IMR-90 (cell line): ENCODE results near the gene MFGE8. TPM values are rescaled to one million over a fixed set of nuclear protein-coding genes. Genes with fewer than 3 reads are reported as not detected.

Experiments used
- ATAC-seq: fragments of 200-7000 bp; cut with Tn5 transposase; 2 replicates; pipeline ENCODE4 v1.9.1; 2020; ENCODE audit warnings: low read depth, mild to moderate bottlenecking, moderate library complexity
- BruUV-seq: library from RNA; stranded (reverse); fragments of 400-500 nt; replicated peaks from 2 replicates; lab custom pipeline; 2021; lab: Mats Ljungman, UMichigan
- CTCF ChIA-PET: fragments of 300-600 bp; formaldehyde crosslinking; extraction: SDS; loops from one replicate; lab custom pipeline; 2021; ENCODE audit warnings: antibody characterized with exemption; lab: Yijun Ruan, JAX
- POLR2A ChIA-PET: fragments of 300-600 bp; sonication (Branson Sonifier 250); formaldehyde crosslinking; loops from one replicate; lab custom pipeline; 2022; ENCODE audit warnings: antibody characterized with exemption; ENCODE audit not compliant: unreplicated experiment; lab: Charles Lee
- DNase-seq: peaks from one replicate; pipeline ENCODE4 v3.0.0; 2013
- H2AFZ ChIP-seq: replicated peaks from 2 replicates; pipeline ENCODE3; 2013; ENCODE audit warnings: low read length, mild to moderate bottlenecking; ENCODE audit not compliant: poor library complexity
- H2AK5ac ChIP-seq: 2 replicates; pipeline ENCODE4 v1.6.1; 2013; ENCODE audit warnings: low read depth, low read length, inconsistent platforms
- H2AK9ac ChIP-seq: replicated peaks from 2 replicates; pipeline ENCODE3; 2013; ENCODE audit warnings: mild to moderate bottlenecking, low read depth, low read length, moderate library complexity; ENCODE audit not compliant: poor library complexity
- H2BK120ac ChIP-seq: 2 replicates; pipeline ENCODE4 v1.6.1; 2013; ENCODE audit warnings: low read depth, low read length, inconsistent platforms
- H2BK15ac ChIP-seq: 3 replicates; pipeline ENCODE4 v1.6.1; 2013; ENCODE audit warnings: low read depth, low read length, inconsistent platforms
- H2BK20ac ChIP-seq: 2 replicates; pipeline ENCODE4 v1.6.1; 2013; ENCODE audit warnings: low read depth, mild to moderate bottlenecking, inconsistent platforms, low read length, moderate library complexity
- H2BK5ac ChIP-seq: 2 replicates; pipeline ENCODE4 v1.6.1; 2013; ENCODE audit warnings: mild to moderate bottlenecking, low read depth, low read length, inconsistent platforms; ENCODE audit not compliant: poor library complexity, severe bottlenecking
- H3K14ac ChIP-seq: replicated peaks from 2 replicates; pipeline ENCODE4 v1.6.1; 2013; ENCODE audit warnings: low read depth, low read length, inconsistent platforms
- H3K18ac ChIP-seq: 2 replicates; pipeline ENCODE4 v1.6.1; 2013; ENCODE audit warnings: low read depth, low read length, control low read depth
- H3K23ac ChIP-seq: 2 replicates; pipeline ENCODE4 v1.6.1; 2013; ENCODE audit warnings: low read depth, low read length, inconsistent platforms
- H3K27ac ChIP-seq: 2 replicates; pipeline ENCODE4 v1.5.1; 2013; ENCODE audit warnings: mild to moderate bottlenecking, control low read depth, low read length; ENCODE audit not compliant: insufficient read depth
- H3K27me3 ChIP-seq: 2 replicates; pipeline ENCODE4 v1.6.1; 2013; ENCODE audit warnings: low read length; ENCODE audit not compliant: control insufficient read depth, insufficient read depth
- H3K36me3 ChIP-seq: 2 replicates; pipeline ENCODE4 v1.6.1; 2013; ENCODE audit warnings: low read length, mixed read lengths; ENCODE audit not compliant: control insufficient read depth, insufficient read depth
- H3K4ac ChIP-seq: 2 replicates; pipeline ENCODE4 v1.6.1; 2013; ENCODE audit warnings: low read depth, low read length, inconsistent platforms
- H3K4me1 ChIP-seq: 2 replicates; pipeline ENCODE4 v1.6.1; 2013; ENCODE audit warnings: low read length, mixed read lengths; ENCODE audit not compliant: control insufficient read depth, insufficient read depth
- H3K4me2 ChIP-seq: 2 replicates; pipeline ENCODE4 v1.6.1; 2013; ENCODE audit warnings: low read depth, mild to moderate bottlenecking, control low read depth, low read length, moderate library complexity
- H3K4me3 ChIP-seq: 2 replicates; pipeline ENCODE4 v1.5.1; 2013; ENCODE audit warnings: low read depth, mild to moderate bottlenecking, control low read depth, low read length, moderate library complexity; ENCODE audit not compliant: insufficient read depth
- H3K56ac ChIP-seq: 2 replicates; pipeline ENCODE4 v1.6.1; 2013; ENCODE audit warnings: low read length, inconsistent platforms; ENCODE audit not compliant: insufficient read depth; ENCODE audit errors: extremely low read depth
- H3K79me1 ChIP-seq, 2 experiments: 2 replicates each; pipeline ENCODE4 v1.6.1; 2013; ENCODE audit warnings: low read length in 2 of 2, inconsistent platforms in 1 of 2, low read depth in 1 of 2
- H3K9ac ChIP-seq: 2 replicates; pipeline ENCODE4 v1.6.1; 2013; ENCODE audit warnings: low read depth, low read length, control low read depth
- H3K9me1 ChIP-seq: 2 replicates; pipeline ENCODE4 v1.6.1; 2013; ENCODE audit warnings: low read length, inconsistent platforms; ENCODE audit not compliant: insufficient read depth
- H3K9me3 ChIP-seq: 2 replicates; pipeline ENCODE4 v1.6.1; 2013; ENCODE audit warnings: low read length; ENCODE audit not compliant: control insufficient read depth, insufficient read depth
- H4K20me1 ChIP-seq: 2 replicates; pipeline ENCODE4 v1.6.1; 2013; ENCODE audit warnings: low read length, inconsistent platforms; ENCODE audit not compliant: insufficient read depth
- H4K5ac ChIP-seq: 2 replicates; pipeline ENCODE4 v1.6.1; 2013; ENCODE audit warnings: mild to moderate bottlenecking, low read depth, low read length, control low read depth
- H4K8ac ChIP-seq, 2 experiments: 2 replicates each; pipeline ENCODE4 v1.6.1; 2013; ENCODE audit warnings: low read depth in 2 of 2, low read length in 2 of 2, control low read depth in 1 of 2, inconsistent platforms in 1 of 2
- H4K91ac ChIP-seq: 2 replicates; pipeline ENCODE4 v1.6.1; 2013; ENCODE audit warnings: low read depth, low read length, inconsistent platforms; ENCODE audit not compliant: insufficient read depth
- RCOR1 ChIP-seq: IDR thresholded peaks from 2 replicates; pipeline ENCODE4 v1.6.1; 2012; ENCODE audit warnings: mild to moderate bottlenecking, low read length, improper control_type of control experiment; ENCODE audit not compliant: insufficient replicate concordance
- WGBS, 2 experiments: methylation state at CpG; one replicate each; pipeline versions ENCODE4 v1.1.5 to v1.1.7; 2013; ENCODE audit warnings: missing lambda C conversion rate in 2 of 2; ENCODE audit not compliant: insufficient read length in 1 of 2; ENCODE audit errors: extremely low coverage in 2 of 2; 5-methylcytosine and 5-hydroxymethylcytosine counted together
- dilution Hi-C: fragments of 300-500 bp; cut with HindIII; formaldehyde crosslinking; loops from one replicate; pipeline ENCODE4 v1.14.3; 2018; ENCODE audit warnings: low sequenced_read_pairs; ENCODE audit not compliant: unreplicated experiment
- in situ Hi-C: fragments of 300-500 bp; cut with MboI; formaldehyde crosslinking; loops from 3 replicates; pipeline ENCODE4 v1.14.3; 2019; ENCODE audit warnings: low sequenced_read_pairs, inconsistent platforms, mixed read lengths
- intact Hi-C: fragments of 100-400 bp; cut with micrococcal nuclease; formaldehyde crosslinking; loops from 2 replicates; pipeline ENCODE4 v1.10.0; 2022
- polyA plus RNA-seq, 3 experiments: library from polyadenylated mRNA; depleted of rRNA; stranded (reverse); fragments of >200 nt; gene quantifications; 2 replicates each; pipeline ENCODE4 v1.2.3, GENCODE V29; 2012; ENCODE audit warnings: low replicate concordance in 1 of 3
- total RNA-seq: library from RNA; depleted of rRNA; stranded (reverse); fragments of >200 nt; gene quantifications from 2 replicates; pipeline ENCODE4 v1.2.3, GENCODE V29; 2012

MFGE8 gene
- total and polyA plus RNA-seq, 2 of the 4 experiments (the other 2 are of a cell fraction) = 232 to 1,912 TPM

DNA sequence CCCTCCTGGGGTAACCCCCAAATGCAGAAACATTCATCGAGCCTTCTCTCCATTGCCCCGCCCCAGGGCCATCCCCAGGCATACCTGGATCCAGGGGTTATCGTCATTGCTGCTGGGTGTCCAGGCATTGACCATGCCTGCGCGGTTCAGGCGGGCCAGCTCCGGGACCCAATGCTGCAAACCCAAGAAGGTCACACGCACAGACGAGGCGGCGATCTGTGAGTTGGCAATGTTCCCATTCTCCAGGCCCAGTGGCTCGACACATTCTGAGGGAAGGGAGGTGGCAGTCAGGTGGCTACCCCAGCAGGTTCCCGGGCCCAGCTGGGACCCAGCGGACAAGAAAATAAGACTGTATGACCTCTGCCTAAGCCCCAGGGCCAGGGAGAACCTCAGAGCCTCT, 6.1 kb downstream of the MFGE8 start:
- H3K4me3 ChIP-seq = no peak overlapping the region
- H3K27ac ChIP-seq = no peak overlapping the region
- ChIA-PET POLR2A (interaction anchor here (0.6 kb wide), 1 partner anchor 75 kb away, joined by 4 read pairs; no protein-coding TSS in a partner anchor), CTCF (no interaction called here)
- intact Hi-C loops = loop anchor here (10.0 kb wide), 1 partner anchor 398 kb away; no protein-coding TSS in a partner anchor
- DNase-seq (no peak), ATAC-seq (no peak)
- H4K91ac ChIP-seq = no peak overlapping the region
- H3K9ac ChIP-seq = no peak overlapping the region
- H3K14ac ChIP-seq = no peak overlapping the region
- no peak for TF ChIP-seq RCOR1
- H2BK120ac ChIP-seq = no peak overlapping the region
- no peak overlapping the region for H2AK9ac ChIP-seq
- no peak overlapping the region for H4K8ac ChIP-seq
- no peak overlapping the region for H2AFZ ChIP-seq
- in situ Hi-C loops = loop anchor here (5.0 kb wide), 1 partner anchor 110 kb away; no protein-coding TSS in a partner anchor
- H4K5ac ChIP-seq = no peak overlapping the region
- 93% methylated on average over 8 of the region's 14 CpGs; no CpG with 5 or more reads in 1 of the 2 experiments for WGBS, 2 experiments
- H3K4me2 ChIP-seq = no peak overlapping the region
- H3K4me1 ChIP-seq = peaks cover 29% of the 10 kb centered on the region
- peaks cover 37 to 96% of the 10 kb centered on the region in 2 experiments for H3K79me1 ChIP-seq
- BruUV-seq = no TSS peak
- H3K9me1 ChIP-seq = peaks cover 33% of the 10 kb centered on the region
- H4K20me1 ChIP-seq = peaks cover 87% of the 10 kb centered on the region
- no peak overlapping the region for H2BK15ac ChIP-seq
- dilution Hi-C loops = loop anchor here (25.0 kb wide), 1 partner anchor 105 kb away; no protein-coding TSS in a partner anchor
- no peak overlapping the region for H2BK5ac ChIP-seq
- H3K9me3 ChIP-seq = no peaks in the 10 kb centered on the region
- H3K27me3 ChIP-seq = no peaks in the 10 kb centered on the region
- no peak overlapping the region for H3K56ac ChIP-seq
- H2AK5ac ChIP-seq = no peak overlapping the region
- no peak overlapping the region for H2BK20ac ChIP-seq
- peaks cover 68% of the 10 kb centered on the region for H3K36me3 ChIP-seq
- no peak overlapping the region for H3K18ac ChIP-seq
- no peak overlapping the region for H3K4ac ChIP-seq
- H3K23ac ChIP-seq = no peak overlapping the region
